ENCODE measurements around the gene CLDN6.

Gene CLDN6

DNA sequence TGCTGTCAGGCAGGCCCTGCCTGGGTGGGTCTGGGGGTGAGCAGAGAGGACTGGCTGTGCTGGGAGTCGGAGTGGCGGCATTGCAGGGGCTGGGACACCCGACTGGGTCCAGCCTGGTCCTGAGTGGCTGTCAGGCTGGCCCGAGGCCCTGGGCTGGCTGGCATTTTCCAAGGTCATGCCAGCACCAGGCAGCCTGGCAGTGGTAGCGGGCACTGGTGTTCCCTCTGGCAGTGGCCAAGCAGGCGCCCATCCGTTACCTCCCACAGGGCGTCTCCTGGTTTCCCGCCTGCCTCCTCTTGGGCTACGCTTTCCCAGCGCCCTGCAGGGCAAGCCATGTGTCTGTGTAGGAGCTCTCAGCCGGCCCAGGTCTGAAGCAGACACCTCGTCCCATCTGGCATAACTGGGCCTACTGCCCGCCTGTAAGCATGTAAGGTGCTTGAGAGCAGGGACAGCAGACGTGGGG, 32.1 kb downstream of the CLDN6 start:
- ChIA-PET POLR2A (no interaction called here), CTCF (interaction anchor here (1.5 to 3.3 kb wide), 2 partner anchors 10 to 59 kb away, joined by 3 to 12 read pairs; no protein-coding TSS in a partner anchor)
- no peak for DNase-seq (ENCODE audit: extremely low spot score)
- TF ChIP-seq CTCF (IDR thresholded peaks at IDR 0.05; ENCODE audit: control extremely low read depth, extremely low read depth, low read depth, missing control alignments), result no peak

DNA sequence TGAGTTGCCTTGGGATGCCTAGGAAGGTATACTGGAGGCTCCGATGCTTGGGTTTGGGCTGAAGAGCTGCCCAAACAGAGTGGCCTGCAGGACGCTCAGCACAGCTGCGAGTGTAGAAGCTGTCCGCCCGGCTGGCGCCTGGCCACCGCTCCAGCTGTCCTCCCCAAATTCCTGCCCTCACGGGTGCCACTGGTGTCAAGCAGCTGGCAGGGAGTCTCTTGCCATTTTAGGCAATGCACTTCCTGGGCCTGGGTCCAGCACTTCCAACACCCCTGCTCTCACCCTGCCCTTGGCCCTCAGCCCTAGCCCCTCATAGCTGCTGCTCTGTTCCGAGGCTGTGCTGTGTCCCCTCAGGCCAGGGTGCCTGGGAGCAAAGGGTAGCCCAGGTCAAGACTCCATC, 32.5 kb downstream of the CLDN6 start:
- ChIA-PET POLR2A (no interaction called here), CTCF (interaction anchor here (1.5 to 3.3 kb wide), 2 partner anchors 11 to 59 kb away, joined by 3 to 12 read pairs; no protein-coding TSS in a partner anchor)
- no peak for TF ChIP-seq CTCF (IDR thresholded peaks at IDR 0.05; ENCODE audit: control extremely low read depth, extremely low read depth, low read depth, missing control alignments)
- DNase-seq (ENCODE audit: extremely low spot score), result no peak

DNA sequence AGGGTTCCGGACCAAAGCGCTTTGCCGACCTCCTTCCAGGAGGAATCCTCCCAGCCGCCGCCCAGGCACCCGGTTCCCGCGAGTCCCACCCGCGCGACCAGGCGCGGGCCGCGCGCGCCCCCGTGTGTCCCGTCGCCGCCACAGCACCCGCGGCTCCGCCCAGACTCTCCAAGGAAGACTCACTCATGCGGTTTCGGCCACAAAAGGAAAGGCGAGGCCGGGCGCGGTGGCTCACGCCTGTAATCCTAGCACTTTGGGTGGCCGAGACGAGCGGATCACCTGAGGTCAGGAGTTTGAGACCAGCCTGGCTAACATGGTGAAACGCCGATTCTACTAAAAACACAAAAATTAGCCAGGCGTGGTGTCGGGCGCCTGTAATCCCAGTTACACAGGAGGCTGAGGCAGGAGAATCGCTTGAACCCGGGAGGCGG, 34.3 kb downstream of the CLDN6 start:
- POLR2A ChIA-PET, result no interaction called here
- TF ChIP-seq CTCF (IDR thresholded peaks at IDR 0.05; ENCODE audit: control extremely low read depth, extremely low read depth, low read depth, missing control alignments), result peak; percentile 96
- DNase-seq (ENCODE audit: extremely low spot score), result peak; percentile 88
- CTCF ChIA-PET, result interaction anchor here (0.9 to 3.3 kb wide), 10 partner anchors 9 to 57 kb away, joined by 3 to 13 read pairs (median 4); no protein-coding TSS in a partner anchor

- ChIA-PET POLR2A (interaction anchor here (0.7 kb wide), 1 partner anchor 36 kb away, joined by 8 read pairs; no protein-coding TSS in a partner anchor), CTCF (interaction anchor here (1.2 to 3.3 kb wide), 8 partner anchors 12 to 208 kb away, joined by 3 to 13 read pairs (median 4); no protein-coding TSS in a partner anchor)
- DNase-seq (ENCODE audit: extremely low spot score), result no peak
- no peak for TF ChIP-seq CTCF (IDR thresholded peaks at IDR 0.05; ENCODE audit: control extremely low read depth, extremely low read depth, low read depth, missing control alignments)
These were observed 35.6 kb downstream of the CLDN6 start for GRCh38 chr16:2982402-2982801.

DNA sequence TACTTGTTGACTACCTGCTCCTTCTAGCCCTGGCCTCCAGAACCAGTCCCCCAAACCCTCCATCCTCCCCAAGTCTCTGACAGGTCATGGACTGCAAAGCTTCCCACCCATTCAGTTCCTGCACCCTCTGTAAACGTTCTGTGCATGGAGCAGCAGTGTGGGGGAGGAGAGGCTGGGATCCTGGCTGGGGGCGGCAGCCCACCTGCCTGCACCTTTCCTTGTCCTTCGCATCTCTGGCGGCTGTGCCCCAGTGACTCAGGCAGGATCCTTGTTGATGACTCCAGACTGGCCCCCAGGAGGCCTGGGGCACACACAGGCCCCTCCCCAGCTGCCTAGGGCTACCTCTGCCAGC, 36.1 kb downstream of the CLDN6 start:
- ChIA-PET POLR2A (no interaction called here), CTCF (interaction anchor here (1.1 to 3.3 kb wide), 7 partner anchors 12 to 208 kb away, joined by 3 to 13 read pairs (median 4); partner anchors contain the start of gene PAQR4)
- no peak for DNase-seq (ENCODE audit: extremely low spot score)
- no peak for TF ChIP-seq CTCF (IDR thresholded peaks at IDR 0.05; ENCODE audit: control extremely low read depth, extremely low read depth, low read depth, missing control alignments)

GRCh38 chr16:2981177-2981898, 36.6 kb downstream of the CLDN6 start:
- no peak for TF ChIP-seq CTCF (IDR thresholded peaks at IDR 0.05; ENCODE audit: control extremely low read depth, extremely low read depth, low read depth, missing control alignments)
- ChIA-PET POLR2A (interaction anchor here (1.0 kb wide), 1 partner anchor 11 kb away, joined by 3 read pairs; no protein-coding TSS in a partner anchor), CTCF (interaction anchor here (1.1 to 3.3 kb wide), 6 partner anchors 12 to 50 kb away, joined by 3 to 13 read pairs (median 4); partner anchors contain the start of gene PAQR4)
- DNase-seq (ENCODE audit: extremely low spot score), result no peak

Measured in GM10248 (cell line).